ENCODE measurements around the gene COPRS. TPM values are rescaled to one million over a fixed set of nuclear protein-coding genes. Genes with fewer than 3 reads are reported as not detected.

Gene COPRS
- total and polyA plus RNA-seq, 2 of the 13 experiments (the other 11 are each of a cell fraction or from before 2014, with no cell fraction given) = 22.7 to 93.8 TPM

DNA sequence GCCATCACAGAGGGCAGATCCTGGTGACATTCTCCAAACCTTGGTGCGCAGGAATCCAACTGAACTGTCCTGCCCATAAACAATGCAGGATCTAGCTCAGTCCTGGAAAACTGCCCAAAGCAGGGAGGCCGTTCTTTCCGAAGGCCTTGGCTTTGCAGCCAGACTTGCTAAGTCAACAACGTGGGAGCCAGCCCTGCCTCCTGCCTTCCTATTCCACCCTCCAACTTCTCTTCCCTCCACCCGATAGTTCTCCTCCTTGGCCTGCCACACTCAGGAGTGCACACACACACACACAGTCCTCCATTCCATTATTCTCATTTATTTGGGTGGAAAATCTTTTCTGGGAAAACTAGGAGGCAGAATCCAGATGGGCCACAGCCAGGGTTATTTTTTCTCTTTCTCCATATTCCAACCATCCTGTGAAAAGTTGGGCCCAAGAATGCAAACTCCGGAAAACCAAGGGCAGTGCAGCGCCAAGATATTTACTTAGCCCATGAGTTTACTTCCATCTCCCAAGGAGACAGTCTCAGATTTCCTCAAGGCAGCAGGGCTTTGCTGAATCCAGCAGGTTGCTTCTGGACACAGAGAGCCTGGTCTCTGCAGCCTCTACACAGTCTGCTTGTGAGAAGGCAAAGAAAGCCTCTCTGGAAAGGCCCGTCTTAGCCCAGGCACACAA is 15.8 kb downstream of the COPRS start:
- WGBS (ENCODE audit: low lambda C conversion rate) = 36% methylated on average over 7 of the region's 8 CpGs
- no peaks in the 10 kb centered on the region for H3K27me3 ChIP-seq (ENCODE audit: control insufficient read depth in 1 of 2, insufficient read depth in 2 of 2, low read length in 2 of 2)
- ChIA-PET CTCF (ENCODE audit: low intra/inter-chr PET ratio, low total read pairs) (interaction anchor here (0.7 to 2.9 kb wide), 6 partner anchors 285 to 454 kb away, joined by 3 to 34 read pairs (median 4); no protein-coding TSS in a partner anchor), POLR2A (interaction anchor here (1.0 to 2.1 kb wide), 2 partner anchors 58 to 294 kb away, joined by 3 to 5 read pairs; partner anchors contain the start of gene UTP6)
- H3K9ac ChIP-seq (ENCODE audit: insufficient read depth, low read depth, low read length) = no peak overlapping the region
- peak overlapping the region; percentile 15 for H2AFZ ChIP-seq (ENCODE audit: low read length)
- BruUV-seq (replicated peaks) = no TSS peak
- FAIRE-seq (no peak), DNase-seq (ENCODE audit: low spot score) (peak; percentile 51), ATAC-seq (peak; percentile 76)
- H4K20me1 ChIP-seq (ENCODE audit: insufficient read depth, low read length) = no peaks in the 10 kb centered on the region
- intact Hi-C loops (cut with micrococcal nuclease; ENCODE audit: unreplicated experiment) = loop anchor here (5.0 kb wide), 1 partner anchor 406 kb away; no protein-coding TSS in a partner anchor
- peak overlapping the region; percentile 85 for H3K4me2 ChIP-seq (ENCODE audit: low read depth, low read length)
- H3K4me1 ChIP-seq (ENCODE audit: insufficient read depth, low read length) = peaks cover 34% of the 10 kb centered on the region
- no peaks in the 10 kb centered on the region for H3K79me2 ChIP-seq (ENCODE audit: insufficient read depth, low read length)
- H3K4me3 ChIP-seq (replicated peaks in 1 of 3; ENCODE audit: insufficient read depth in 1 of 3, low read depth in 2 of 3, low read length in 3 of 3) = peak overlapping the region; percentile 23 to 45 (median 25); a peak in 5 of 6 replicates
- no peak overlapping the region for H3K27ac ChIP-seq (ENCODE audit: extremely low read length, insufficient read depth, low read length)
- no peaks in the 10 kb centered on the region for H3K9me3 ChIP-seq (ENCODE audit: low read length)
- in situ Hi-C loops (cut with HindIII; ENCODE audit: extremely low pct_ligation_motif_present, low pct_unique_long_range_greater_than_20kb) = loop anchor here (5.0 to 10.0 kb wide), 3 partner anchors 138 to 408 kb away; no protein-coding TSS in a partner anchor
- no peaks in the 10 kb centered on the region for H3K36me3 ChIP-seq (replicated peaks in 1 of 2; ENCODE audit: control insufficient read depth in 1 of 2, insufficient read depth in 2 of 2, low read length in 2 of 2)
- no peak for TF ChIP-seq FOXA1 (IDR thresholded peaks at IDR 0.05)
- peak; percentile 88 for TF ChIP-seq FOXA1 (CRISPR knock-in tag; IDR thresholded peaks at IDR 0.05)
- no peak for TF ChIP-seq ZNF253 (CRISPR knock-in tag; IDR thresholded peaks at IDR 0.05; ENCODE audit: borderline replicate concordance)
- TF ChIP-seq, protein P1, sequence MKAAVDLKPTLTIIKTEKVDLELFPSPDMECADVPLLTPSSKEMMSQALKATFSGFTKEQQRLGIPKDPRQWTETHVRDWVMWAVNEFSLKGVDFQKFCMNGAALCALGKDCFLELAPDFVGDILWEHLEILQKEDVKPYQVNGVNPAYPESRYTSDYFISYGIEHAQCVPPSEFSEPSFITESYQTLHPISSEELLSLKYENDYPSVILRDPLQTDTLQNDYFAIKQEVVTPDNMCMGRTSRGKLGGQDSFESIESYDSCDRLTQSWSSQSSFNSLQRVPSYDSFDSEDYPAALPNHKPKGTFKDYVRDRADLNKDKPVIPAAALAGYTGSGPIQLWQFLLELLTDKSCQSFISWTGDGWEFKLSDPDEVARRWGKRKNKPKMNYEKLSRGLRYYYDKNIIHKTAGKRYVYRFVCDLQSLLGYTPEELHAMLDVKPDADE (CRISPR knock-in tag; IDR thresholded peaks at IDR 0.05) = no peak
- no peak for TF ChIP-seq ZNF484 (CRISPR knock-in tag; IDR thresholded peaks at IDR 0.05; ENCODE audit: borderline replicate concordance, low read depth)
- 0 out of 2 replicates have a peak, but pooled peaks have one; percentile 9 for TF ChIP-seq PITX1 (CRISPR knock-in tag; IDR thresholded peaks at IDR 0.05)
- TF ChIP-seq ZMYM3 (CRISPR knock-in tag; IDR thresholded peaks at IDR 0.05) = 0 out of 2 replicates have a peak, but pooled peaks have one; percentile 31
- TF ChIP-seq MATR3 (CRISPR knock-in tag; IDR thresholded peaks at IDR 0.05) = no peak
- TF ChIP-seq FOXA3 (CRISPR knock-in tag; IDR thresholded peaks at IDR 0.05) = peak; percentile 79
- TF ChIP-seq ZNF121 (CRISPR knock-in tag; IDR thresholded peaks at IDR 0.05) = peak; percentile 98
- peak; percentile 17 for TF ChIP-seq TEAD3 (CRISPR knock-in tag; optimal IDR thresholded peaks at IDR 0.05; ENCODE audit: borderline replicate concordance)
- TF ChIP-seq, protein P2, sequence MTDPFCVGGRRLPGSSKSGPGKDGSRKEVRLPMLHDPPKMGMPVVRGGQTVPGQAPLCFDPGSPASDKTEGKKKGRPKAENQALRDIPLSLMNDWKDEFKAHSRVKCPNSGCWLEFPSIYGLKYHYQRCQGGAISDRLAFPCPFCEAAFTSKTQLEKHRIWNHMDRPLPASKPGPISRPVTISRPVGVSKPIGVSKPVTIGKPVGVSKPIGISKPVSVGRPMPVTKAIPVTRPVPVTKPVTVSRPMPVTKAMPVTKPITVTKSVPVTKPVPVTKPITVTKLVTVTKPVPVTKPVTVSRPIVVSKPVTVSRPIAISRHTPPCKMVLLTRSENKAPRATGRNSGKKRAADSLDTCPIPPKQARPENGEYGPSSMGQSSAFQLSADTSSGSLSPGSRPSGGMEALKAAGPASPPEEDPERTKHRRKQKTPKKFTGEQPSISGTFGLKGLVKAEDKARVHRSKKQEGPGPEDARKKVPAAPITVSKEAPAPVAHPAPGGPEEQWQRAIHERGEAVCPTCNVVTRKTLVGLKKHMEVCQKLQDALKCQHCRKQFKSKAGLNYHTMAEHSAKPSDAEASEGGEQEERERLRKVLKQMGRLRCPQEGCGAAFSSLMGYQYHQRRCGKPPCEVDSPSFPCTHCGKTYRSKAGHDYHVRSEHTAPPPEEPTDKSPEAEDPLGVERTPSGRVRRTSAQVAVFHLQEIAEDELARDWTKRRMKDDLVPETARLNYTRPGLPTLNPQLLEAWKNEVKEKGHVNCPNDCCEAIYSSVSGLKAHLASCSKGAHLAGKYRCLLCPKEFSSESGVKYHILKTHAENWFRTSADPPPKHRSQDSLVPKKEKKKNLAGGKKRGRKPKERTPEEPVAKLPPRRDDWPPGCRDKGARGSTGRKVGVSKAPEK (CRISPR knock-in tag; IDR thresholded peaks at IDR 0.05; ENCODE audit: borderline replicate concordance) = peak; percentile 59; the same call in 1 of the 2 replicates
- TF ChIP-seq TEAD2 (CRISPR knock-in tag; IDR thresholded peaks at IDR 0.05) = no peak
- 0 out of 2 replicates have a peak, but pooled peaks have one; percentile 12 for TF ChIP-seq ZNF572 (CRISPR knock-in tag; IDR thresholded peaks at IDR 0.05)
- TF ChIP-seq HMG20A (CRISPR knock-in tag; IDR thresholded peaks at IDR 0.05; ENCODE audit: borderline replicate concordance) = 0 out of 2 replicates have a peak, but pooled peaks have one; percentile 6
- TF ChIP-seq, protein P3, sequence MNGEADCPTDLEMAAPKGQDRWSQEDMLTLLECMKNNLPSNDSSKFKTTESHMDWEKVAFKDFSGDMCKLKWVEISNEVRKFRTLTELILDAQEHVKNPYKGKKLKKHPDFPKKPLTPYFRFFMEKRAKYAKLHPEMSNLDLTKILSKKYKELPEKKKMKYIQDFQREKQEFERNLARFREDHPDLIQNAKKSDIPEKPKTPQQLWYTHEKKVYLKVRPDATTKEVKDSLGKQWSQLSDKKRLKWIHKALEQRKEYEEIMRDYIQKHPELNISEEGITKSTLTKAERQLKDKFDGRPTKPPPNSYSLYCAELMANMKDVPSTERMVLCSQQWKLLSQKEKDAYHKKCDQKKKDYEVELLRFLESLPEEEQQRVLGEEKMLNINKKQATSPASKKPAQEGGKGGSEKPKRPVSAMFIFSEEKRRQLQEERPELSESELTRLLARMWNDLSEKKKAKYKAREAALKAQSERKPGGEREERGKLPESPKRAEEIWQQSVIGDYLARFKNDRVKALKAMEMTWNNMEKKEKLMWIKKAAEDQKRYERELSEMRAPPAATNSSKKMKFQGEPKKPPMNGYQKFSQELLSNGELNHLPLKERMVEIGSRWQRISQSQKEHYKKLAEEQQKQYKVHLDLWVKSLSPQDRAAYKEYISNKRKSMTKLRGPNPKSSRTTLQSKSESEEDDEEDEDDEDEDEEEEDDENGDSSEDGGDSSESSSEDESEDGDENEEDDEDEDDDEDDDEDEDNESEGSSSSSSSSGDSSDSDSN (CRISPR knock-in tag; IDR thresholded peaks at IDR 0.05) = no peak
- 0 out of 2 replicates have a peak, but pooled peaks have one; percentile 7 for TF ChIP-seq KDM3A (CRISPR knock-in tag; IDR thresholded peaks at IDR 0.05; ENCODE audit: low read depth)

Measured in HepG2 (cell line).